Measurements from ENCODE around the gene FBXO36.

FBXO36 gene

DNA sequence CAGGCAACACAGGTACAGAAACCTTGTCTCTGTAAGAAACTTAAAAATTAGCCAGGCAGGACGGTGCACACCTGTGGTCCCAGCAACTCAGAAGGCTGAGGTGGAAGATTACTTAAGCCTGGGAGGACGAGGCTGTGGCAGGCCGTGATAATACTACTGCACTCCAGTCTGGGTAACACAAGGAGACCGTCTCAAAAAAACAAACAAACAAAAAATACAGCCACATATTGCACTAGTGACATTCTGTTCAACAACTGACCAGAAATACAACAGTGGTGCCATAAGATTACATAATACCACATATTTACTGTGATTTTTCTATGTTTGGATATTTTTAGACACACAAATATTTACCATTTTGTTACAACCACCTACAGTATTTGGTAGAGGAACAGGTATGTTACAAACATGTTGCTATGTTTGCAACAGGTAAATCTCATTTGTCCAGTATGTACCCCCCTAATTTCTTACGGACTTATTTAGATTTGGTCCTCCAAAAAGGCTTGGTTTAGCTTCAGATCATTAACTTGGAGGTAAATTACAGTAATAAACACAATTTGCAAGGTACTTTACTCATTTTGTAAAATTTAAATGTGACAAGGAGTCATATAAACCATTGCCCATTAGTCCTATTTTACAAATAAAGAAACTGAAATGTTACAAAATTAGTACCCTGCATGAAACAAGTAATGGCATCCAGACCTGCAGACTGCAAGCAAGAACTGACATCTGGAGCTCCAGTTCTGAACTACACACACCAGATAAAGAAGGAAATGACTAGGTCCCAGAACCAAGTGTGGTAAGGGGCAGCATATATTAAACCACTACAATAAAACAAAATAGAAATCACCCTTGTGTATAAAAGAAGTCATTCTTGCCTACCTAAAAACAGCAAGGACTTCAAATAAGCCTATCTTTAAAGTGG, 37.3 kb upstream of the FBXO36 start (continued):
- TF ChIP-seq, protein P1, sequence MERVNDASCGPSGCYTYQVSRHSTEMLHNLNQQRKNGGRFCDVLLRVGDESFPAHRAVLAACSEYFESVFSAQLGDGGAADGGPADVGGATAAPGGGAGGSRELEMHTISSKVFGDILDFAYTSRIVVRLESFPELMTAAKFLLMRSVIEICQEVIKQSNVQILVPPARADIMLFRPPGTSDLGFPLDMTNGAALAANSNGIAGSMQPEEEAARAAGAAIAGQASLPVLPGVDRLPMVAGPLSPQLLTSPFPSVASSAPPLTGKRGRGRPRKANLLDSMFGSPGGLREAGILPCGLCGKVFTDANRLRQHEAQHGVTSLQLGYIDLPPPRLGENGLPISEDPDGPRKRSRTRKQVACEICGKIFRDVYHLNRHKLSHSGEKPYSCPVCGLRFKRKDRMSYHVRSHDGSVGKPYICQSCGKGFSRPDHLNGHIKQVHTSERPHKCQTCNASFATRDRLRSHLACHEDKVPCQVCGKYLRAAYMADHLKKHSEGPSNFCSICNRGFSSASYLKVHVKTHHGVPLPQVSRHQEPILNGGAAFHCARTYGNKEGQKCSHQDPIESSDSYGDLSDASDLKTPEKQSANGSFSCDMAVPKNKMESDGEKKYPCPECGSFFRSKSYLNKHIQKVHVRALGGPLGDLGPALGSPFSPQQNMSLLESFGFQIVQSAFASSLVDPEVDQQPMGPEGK (CRISPR knock-in tag; IDR thresholded peaks at IDR 0.05; ENCODE audit: borderline replicate concordance) = no peak

DNA sequence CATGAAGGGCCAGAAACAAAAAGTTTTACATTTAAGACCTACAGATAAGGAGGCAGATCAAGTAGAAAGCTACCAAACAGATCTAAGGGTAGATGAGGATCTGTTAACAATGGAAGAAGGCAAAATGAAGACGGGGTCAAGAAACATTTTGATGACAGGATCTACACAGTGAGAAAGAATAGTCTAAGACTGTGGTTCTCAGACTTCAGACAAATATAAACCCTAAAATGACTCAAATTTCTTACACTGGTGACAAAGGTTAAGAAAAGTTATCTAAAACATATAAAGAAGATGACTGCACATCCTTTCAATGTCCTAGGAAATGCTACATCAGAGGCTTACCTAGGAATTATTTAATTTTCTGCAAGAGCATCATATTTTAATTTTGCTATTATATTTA, 34.9 kb upstream of the FBXO36 start:
- no peak for TF ChIP-seq TOX (CRISPR knock-in tag; IDR thresholded peaks at IDR 0.05; ENCODE audit: borderline replicate concordance)
- no peak for TF ChIP-seq OSR1 (CRISPR knock-in tag; IDR thresholded peaks at IDR 0.05)
- TF ChIP-seq ESRRG (CRISPR knock-in tag; IDR thresholded peaks at IDR 0.05) = no peak
- TF ChIP-seq ZNF565 (CRISPR knock-in tag; conservative IDR thresholded peaks at IDR 0.05; ENCODE audit: low read depth) = no peak
- TF ChIP-seq ZNF70 (CRISPR knock-in tag; IDR thresholded peaks at IDR 0.05) = no peak
- no peak for TF ChIP-seq ZC3H10 (CRISPR knock-in tag; IDR thresholded peaks at IDR 0.05)
- TF ChIP-seq, protein P2, sequence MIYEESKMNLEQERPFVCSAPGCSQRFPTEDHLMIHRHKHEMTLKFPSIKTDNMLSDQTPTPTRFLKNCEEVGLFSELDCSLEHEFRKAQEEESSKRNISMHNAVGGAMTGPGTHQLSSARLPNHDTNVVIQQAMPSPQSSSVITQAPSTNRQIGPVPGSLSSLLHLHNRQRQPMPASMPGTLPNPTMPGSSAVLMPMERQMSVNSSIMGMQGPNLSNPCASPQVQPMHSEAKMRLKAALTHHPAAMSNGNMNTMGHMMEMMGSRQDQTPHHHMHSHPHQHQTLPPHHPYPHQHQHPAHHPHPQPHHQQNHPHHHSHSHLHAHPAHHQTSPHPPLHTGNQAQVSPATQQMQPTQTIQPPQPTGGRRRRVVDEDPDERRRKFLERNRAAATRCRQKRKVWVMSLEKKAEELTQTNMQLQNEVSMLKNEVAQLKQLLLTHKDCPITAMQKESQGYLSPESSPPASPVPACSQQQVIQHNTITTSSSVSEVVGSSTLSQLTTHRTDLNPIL (CRISPR knock-in tag; IDR thresholded peaks at IDR 0.05; ENCODE audit: low read depth) = no peak
- TF ChIP-seq, protein P3, sequence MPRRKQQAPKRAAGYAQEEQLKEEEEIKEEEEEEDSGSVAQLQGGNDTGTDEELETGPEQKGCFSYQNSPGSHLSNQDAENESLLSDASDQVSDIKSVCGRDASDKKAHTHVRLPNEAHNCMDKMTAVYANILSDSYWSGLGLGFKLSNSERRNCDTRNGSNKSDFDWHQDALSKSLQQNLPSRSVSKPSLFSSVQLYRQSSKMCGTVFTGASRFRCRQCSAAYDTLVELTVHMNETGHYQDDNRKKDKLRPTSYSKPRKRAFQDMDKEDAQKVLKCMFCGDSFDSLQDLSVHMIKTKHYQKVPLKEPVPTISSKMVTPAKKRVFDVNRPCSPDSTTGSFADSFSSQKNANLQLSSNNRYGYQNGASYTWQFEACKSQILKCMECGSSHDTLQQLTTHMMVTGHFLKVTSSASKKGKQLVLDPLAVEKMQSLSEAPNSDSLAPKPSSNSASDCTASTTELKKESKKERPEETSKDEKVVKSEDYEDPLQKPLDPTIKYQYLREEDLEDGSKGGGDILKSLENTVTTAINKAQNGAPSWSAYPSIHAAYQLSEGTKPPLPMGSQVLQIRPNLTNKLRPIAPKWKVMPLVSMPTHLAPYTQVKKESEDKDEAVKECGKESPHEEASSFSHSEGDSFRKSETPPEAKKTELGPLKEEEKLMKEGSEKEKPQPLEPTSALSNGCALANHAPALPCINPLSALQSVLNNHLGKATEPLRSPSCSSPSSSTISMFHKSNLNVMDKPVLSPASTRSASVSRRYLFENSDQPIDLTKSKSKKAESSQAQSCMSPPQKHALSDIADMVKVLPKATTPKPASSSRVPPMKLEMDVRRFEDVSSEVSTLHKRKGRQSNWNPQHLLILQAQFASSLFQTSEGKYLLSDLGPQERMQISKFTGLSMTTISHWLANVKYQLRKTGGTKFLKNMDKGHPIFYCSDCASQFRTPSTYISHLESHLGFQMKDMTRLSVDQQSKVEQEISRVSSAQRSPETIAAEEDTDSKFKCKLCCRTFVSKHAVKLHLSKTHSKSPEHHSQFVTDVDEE (CRISPR knock-in tag; IDR thresholded peaks at IDR 0.05) = no peak
- no peak for TF ChIP-seq CSDC2 (CRISPR knock-in tag; IDR thresholded peaks at IDR 0.05)
- TF ChIP-seq SNAI2 (CRISPR knock-in tag; IDR thresholded peaks at IDR 0.05) = no peak
- TF ChIP-seq TCF4 (CRISPR knock-in tag; IDR thresholded peaks at IDR 0.05; ENCODE audit: borderline replicate concordance) = no peak
- TF ChIP-seq, protein P1 (CRISPR knock-in tag; IDR thresholded peaks at IDR 0.05; ENCODE audit: borderline replicate concordance) = no peak
- no peak for TF ChIP-seq RARB (CRISPR knock-in tag; IDR thresholded peaks at IDR 0.05)
- TF ChIP-seq ISL1 (CRISPR knock-in tag; IDR thresholded peaks at IDR 0.05) = no peak
- TF ChIP-seq ZNF8 (CRISPR knock-in tag; IDR thresholded peaks at IDR 0.05) = no peak
- TF ChIP-seq, protein P4, sequence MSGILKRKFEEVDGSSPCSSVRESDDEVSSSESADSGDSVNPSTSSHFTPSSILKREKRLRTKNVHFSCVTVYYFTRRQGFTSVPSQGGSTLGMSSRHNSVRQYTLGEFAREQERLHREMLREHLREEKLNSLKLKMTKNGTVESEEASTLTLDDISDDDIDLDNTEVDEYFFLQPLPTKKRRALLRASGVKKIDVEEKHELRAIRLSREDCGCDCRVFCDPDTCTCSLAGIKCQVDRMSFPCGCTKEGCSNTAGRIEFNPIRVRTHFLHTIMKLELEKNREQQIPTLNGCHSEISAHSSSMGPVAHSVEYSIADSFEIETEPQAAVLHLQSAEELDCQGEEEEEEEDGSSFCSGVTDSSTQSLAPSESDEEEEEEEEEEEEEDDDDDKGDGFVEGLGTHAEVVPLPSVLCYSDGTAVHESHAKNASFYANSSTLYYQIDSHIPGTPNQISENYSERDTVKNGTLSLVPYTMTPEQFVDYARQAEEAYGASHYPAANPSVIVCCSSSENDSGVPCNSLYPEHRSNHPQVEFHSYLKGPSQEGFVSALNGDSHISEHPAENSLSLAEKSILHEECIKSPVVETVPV (CRISPR knock-in tag; IDR thresholded peaks at IDR 0.05) = no peak
- TF ChIP-seq ZFP3 (CRISPR knock-in tag; IDR thresholded peaks at IDR 0.05) = no peak
- no peak for TF ChIP-seq ZFP30 (CRISPR knock-in tag; IDR thresholded peaks at IDR 0.05)
- no peak for TF ChIP-seq PPARA (CRISPR knock-in tag; IDR thresholded peaks at IDR 0.05; ENCODE audit: borderline replicate concordance)
- ATAC-seq = no peak

DNA sequence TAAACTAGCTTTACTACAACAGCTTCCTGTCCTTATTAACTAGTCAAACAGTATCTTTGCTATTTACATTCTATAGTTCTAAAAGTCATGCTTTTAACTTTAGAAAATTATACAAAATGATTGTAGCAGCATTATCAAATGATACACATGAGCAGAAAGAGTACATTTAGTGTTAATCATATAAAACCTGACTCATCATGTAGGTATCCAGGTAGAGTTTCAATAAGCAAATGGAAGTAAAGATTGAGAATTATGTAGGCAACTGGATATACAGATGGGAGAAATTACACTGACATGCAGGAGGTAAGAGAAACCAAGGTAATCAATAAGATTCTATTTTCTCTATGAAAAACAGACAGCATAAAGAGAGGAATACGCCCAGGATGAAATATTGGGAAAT, 34.3 kb upstream of the FBXO36 start:
- TF ChIP-seq, protein P5, sequence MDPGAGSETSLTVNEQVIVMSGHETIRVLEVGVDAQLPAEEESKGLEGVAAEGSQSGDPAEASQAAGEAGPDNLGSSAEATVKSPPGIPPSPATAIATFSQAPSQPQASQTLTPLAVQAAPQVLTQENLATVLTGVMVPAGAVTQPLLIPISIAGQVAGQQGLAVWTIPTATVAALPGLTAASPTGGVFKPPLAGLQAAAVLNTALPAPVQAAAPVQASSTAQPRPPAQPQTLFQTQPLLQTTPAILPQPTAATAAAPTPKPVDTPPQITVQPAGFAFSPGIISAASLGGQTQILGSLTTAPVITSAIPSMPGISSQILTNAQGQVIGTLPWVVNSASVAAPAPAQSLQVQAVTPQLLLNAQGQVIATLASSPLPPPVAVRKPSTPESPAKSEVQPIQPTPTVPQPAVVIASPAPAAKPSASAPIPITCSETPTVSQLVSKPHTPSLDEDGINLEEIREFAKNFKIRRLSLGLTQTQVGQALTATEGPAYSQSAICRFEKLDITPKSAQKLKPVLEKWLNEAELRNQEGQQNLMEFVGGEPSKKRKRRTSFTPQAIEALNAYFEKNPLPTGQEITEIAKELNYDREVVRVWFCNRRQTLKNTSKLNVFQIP (CRISPR knock-in tag; IDR thresholded peaks at IDR 0.05; ENCODE audit: borderline replicate concordance, low read depth) = no peak
- no peak for ATAC-seq

Measured in SK-N-SH treated with all-trans-retinoic acid at 6 μM for 48 hours (cell line).